LNCAP (cell line): Measurements from ENCODE around the gene PPCDC.

Experiments used
- TF ChIP-seq, protein P1 (sequence below): fragments of 450-650 bp; IDR thresholded peaks from 2 replicates; pipeline ENCODE4 v1.5.1; 2017; ENCODE audit warnings: mild to moderate bottlenecking

PPCDC gene

DNA sequence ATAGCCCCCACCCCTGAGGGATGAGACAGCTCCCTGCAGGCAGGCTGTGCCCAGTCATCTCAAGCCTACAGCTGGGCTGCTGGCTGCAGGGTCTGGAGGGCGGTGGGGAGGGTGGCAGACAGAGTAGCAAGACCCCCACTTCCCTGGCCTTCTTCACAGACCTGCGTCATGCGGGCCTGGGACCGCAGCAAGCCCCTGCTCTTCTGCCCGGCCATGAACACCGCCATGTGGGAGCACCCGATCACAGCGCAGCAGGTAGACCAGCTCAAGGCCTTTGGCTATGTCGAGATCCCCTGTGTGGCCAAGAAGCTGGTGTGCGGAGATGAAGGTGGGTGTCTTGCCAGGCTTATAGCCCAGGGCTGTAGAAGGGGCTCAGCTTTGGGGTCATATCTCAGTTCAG, 25.0 kb downstream of the PPCDC start:
- TF ChIP-seq, protein P1, sequence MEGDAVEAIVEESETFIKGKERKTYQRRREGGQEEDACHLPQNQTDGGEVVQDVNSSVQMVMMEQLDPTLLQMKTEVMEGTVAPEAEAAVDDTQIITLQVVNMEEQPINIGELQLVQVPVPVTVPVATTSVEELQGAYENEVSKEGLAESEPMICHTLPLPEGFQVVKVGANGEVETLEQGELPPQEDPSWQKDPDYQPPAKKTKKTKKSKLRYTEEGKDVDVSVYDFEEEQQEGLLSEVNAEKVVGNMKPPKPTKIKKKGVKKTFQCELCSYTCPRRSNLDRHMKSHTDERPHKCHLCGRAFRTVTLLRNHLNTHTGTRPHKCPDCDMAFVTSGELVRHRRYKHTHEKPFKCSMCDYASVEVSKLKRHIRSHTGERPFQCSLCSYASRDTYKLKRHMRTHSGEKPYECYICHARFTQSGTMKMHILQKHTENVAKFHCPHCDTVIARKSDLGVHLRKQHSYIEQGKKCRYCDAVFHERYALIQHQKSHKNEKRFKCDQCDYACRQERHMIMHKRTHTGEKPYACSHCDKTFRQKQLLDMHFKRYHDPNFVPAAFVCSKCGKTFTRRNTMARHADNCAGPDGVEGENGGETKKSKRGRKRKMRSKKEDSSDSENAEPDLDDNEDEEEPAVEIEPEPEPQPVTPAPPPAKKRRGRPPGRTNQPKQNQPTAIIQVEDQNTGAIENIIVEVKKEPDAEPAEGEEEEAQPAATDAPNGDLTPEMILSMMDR: no peak

DNA sequence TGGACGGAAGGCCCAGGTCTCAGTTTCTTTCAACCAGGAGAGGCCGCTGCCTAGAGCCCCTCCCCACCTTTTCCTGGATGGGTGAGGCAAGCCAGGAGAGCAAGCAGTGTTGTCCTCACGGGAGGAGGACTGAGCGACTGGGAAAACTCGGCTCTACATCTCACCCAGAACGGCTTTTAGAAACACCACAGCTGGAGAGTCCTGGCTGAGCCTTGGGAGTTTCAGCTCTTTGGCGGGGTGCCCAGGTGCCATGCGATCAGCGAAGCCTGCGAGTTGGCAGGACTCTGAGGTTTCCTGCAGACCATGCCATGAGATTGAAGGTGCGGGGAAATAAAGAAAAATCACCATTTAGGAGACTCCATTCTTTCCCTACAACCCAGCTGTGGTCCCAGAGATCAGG, 26.0 kb downstream of the PPCDC start:
- TF ChIP-seq, protein P1: no peak

GRCh38 chr15:75050283-75050682, 26.9 kb downstream of the PPCDC start:
- TF ChIP-seq, protein P1: no peak

DNA sequence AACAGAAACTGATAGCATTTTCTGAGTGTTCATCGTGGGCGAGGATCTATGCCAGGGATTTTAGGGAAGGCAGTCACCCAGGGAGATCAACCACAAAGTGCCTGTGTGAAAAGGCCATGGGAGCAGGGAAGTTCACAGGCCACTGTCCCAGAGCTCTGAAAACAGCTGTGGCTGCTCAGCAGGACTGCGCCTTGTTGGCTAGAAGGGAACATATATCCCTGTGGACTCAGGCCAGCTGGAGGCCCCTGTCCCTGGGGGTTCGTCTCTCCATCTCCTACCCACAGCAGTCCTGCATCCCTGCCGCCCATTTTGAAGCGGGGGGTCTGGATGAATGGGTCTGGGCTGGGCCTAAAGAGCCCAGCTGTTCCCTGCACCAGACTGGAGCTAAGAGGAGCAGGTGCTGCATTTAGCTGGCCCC, 27.8 kb downstream of the PPCDC start:
- TF ChIP-seq, protein P1: no peak

- TF ChIP-seq, protein P1: no peak
Observed at GRCh38 chr15:75051711-75052110, 28.3 kb downstream of the PPCDC start.

- TF ChIP-seq, protein P1: no peak
Observed at GRCh38 chr15:75052972-75053747, 29.8 kb downstream of the PPCDC start.

DNA sequence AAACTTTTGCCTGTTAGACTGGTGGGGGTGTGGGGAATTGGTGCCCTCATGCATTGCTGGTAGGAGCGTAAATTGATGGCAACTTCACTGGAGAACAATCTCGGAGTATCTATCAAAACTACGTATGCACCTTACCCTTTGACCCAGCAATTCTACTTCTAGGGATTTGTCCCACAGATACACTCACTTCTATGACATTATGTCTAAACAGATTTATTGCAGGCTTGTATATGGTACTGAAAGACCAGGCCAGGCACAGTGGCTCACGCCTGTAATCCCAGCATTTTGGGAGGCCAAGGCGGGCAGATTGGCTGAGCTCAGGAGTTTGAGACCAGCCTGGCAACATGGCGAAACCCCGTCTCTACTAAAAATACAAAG, 30.3 kb downstream of the PPCDC start:
- TF ChIP-seq, protein P1: no peak
